Measurements from ENCODE around the gene CRHR2. TPM values are rescaled to one million over a fixed set of nuclear protein-coding genes. Genes with fewer than 3 reads are reported as not detected.
A peak's percentile ranks its signal among the peaks of the same experiment; 100 is the strongest.

The CRHR2 gene
- total RNA-seq (2021) (0.09 to 0.25 TPM (median 0.22 TPM) in 3 replicates), Bru-seq, nascent RNA (percentile 7 among the genes with signal in this experiment)
- long read RNA-seq, experiment 1, partial matches to known transcripts: 0 of 1 reads
- long read RNA-seq, experiment 1, other reads (novel, unspliced or antisense): 1 of 1 reads
- long read RNA-seq, experiment 2: 0 reads
- long read RNA-seq, experiment 3: 0 reads

DNA sequence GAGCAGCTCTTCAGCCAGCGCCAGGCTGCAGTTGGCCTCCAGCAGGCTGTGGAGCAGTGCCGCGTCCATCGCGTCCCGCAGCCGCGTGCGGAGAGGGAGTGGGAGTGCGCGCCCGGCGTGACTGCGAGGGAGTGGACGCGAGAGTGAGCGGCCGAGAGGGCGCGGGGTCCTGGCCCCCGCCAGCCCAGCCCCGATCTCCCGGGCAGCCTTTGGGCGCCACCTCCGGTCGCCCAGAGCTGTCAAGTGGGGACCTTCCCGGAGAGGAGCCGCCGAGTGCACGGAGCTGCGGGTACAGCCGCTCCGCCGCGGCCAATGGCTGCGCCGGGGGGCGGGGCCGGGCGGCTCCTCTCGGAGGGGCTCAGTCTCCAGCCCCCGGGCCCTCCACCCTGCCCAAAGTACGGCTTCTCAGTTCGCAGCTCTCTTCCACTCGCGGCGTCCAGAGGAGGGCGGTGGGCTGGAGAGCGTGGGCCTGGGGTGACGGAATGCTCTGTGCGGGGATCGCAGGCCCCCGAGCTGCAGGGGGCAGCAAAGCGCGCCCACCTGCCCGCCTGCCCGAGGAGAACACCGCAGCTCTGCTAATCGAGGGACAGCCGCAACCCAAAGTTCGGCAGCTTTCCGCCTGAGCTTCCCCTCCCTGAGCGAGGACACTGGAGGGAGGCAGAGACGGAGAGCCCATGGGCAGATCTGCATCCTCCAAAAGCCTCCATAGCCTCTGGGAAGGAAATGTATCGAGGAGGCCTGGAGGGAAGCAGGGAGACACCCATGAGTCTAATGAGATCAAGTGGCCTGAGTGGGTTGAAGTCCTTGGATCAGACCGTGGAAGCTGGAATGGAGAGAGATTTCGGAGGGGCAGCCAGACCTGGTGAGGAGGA is at the start of gene CRHR2:
CRHR2 (minus strand) TSS at position 245 of the 872 bp plus-strand sequence; CDS start at position 69, 176 bp downstream.
- H3K4me1 Mint-ChIP-seq: peaks cover 46% of the 10 kb centered on the region
- POLR2A ChIA-PET: interaction anchor here (0.6 to 1.4 kb wide), 5 partner anchors 12 to 378 kb away, joined by 3 to 5 read pairs (median 3); no protein-coding TSS in a partner anchor
- no peaks in the 10 kb centered on the region for H3K9me3 Mint-ChIP-seq
- H3K27ac Mint-ChIP-seq: no peak within 1 kb of the TSS
- peaks cover 70% of the 10 kb centered on the region for H3K27me3 Mint-ChIP-seq (ENCODE audit: low read depth)
- no peaks in the 10 kb centered on the region for H3K36me3 Mint-ChIP-seq
- DNase-seq (ENCODE audit: low spot score) (peak; percentile 63), ATAC-seq (peak; percentile 74)
- TF ChIP-seq, protein P1, sequence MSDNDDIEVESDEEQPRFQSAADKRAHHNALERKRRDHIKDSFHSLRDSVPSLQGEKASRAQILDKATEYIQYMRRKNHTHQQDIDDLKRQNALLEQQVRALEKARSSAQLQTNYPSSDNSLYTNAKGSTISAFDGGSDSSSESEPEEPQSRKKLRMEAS (CRISPR knock-in tag; IDR thresholded peaks at IDR 0.05): peak; percentile 86; the same call in 1 of the 2 replicates
- TF ChIP-seq, protein P2, sequence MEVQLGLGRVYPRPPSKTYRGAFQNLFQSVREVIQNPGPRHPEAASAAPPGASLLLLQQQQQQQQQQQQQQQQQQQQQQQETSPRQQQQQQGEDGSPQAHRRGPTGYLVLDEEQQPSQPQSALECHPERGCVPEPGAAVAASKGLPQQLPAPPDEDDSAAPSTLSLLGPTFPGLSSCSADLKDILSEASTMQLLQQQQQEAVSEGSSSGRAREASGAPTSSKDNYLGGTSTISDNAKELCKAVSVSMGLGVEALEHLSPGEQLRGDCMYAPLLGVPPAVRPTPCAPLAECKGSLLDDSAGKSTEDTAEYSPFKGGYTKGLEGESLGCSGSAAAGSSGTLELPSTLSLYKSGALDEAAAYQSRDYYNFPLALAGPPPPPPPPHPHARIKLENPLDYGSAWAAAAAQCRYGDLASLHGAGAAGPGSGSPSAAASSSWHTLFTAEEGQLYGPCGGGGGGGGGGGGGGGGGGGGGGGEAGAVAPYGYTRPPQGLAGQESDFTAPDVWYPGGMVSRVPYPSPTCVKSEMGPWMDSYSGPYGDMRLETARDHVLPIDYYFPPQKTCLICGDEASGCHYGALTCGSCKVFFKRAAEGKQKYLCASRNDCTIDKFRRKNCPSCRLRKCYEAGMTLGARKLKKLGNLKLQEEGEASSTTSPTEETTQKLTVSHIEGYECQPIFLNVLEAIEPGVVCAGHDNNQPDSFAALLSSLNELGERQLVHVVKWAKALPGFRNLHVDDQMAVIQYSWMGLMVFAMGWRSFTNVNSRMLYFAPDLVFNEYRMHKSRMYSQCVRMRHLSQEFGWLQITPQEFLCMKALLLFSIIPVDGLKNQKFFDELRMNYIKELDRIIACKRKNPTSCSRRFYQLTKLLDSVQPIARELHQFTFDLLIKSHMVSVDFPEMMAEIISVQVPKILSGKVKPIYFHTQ (CRISPR knock-in tag; IDR thresholded peaks at IDR 0.05): no peak
- TF ChIP-seq ZNF317 (CRISPR knock-in tag; IDR thresholded peaks at IDR 0.05; ENCODE audit: borderline replicate concordance, low read depth) (0 out of 2 replicates have a peak, but pooled peaks have one; percentile 39), RELA (CRISPR knock-in tag; IDR thresholded peaks at IDR 0.05; ENCODE audit: borderline replicate concordance) (0 out of 2 replicates have a peak, but pooled peaks have one; percentile 12), NR3C1 (CRISPR knock-in tag; conservative IDR thresholded peaks at IDR 0.05; ENCODE audit: low read depth) (no peak)
- TF ChIP-seq, protein P3, sequence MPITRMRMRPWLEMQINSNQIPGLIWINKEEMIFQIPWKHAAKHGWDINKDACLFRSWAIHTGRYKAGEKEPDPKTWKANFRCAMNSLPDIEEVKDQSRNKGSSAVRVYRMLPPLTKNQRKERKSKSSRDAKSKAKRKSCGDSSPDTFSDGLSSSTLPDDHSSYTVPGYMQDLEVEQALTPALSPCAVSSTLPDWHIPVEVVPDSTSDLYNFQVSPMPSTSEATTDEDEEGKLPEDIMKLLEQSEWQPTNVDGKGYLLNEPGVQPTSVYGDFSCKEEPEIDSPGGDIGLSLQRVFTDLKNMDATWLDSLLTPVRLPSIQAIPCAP (CRISPR knock-in tag; IDR thresholded peaks at IDR 0.05): 0 out of 2 replicates have a peak, but pooled peaks have one; percentile 43
- TF ChIP-seq, protein P4, sequence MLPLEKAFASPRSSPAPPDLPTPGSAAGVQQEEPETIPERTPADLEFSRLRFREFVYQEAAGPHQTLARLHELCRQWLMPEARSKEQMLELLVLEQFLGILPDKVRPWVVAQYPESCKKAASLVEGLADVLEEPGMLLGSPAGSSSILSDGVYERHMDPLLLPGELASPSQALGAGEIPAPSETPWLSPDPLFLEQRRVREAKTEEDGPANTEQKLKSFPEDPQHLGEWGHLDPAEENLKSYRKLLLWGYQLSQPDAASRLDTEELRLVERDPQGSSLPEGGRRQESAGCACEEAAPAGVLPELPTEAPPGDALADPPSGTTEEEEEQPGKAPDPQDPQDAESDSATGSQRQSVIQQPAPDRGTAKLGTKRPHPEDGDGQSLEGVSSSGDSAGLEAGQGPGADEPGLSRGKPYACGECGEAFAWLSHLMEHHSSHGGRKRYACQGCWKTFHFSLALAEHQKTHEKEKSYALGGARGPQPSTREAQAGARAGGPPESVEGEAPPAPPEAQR (CRISPR knock-in tag; IDR thresholded peaks at IDR 0.05): no peak
- TF ChIP-seq, protein P5, sequence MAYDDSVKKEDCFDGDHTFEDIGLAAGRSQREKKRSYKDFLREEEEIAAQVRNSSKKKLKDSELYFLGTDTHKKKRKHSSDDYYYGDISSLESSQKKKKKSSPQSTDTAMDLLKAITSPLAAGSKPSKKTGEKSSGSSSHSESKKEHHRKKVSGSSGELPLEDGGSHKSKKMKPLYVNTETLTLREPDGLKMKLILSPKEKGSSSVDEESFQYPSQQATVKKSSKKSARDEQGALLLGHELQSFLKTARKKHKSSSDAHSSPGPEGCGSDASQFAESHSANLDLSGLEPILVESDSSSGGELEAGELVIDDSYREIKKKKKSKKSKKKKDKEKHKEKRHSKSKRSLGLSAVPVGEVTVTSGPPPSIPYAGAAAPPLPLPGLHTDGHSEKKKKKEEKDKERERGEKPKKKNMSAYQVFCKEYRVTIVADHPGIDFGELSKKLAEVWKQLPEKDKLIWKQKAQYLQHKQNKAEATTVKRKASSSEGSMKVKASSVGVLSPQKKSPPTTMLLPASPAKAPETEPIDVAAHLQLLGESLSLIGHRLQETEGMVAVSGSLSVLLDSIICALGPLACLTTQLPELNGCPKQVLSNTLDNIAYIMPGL (CRISPR knock-in tag; IDR thresholded peaks at IDR 0.05): peak; percentile 87; the same call in 1 of the 2 replicates
- TF ChIP-seq, protein P6, sequence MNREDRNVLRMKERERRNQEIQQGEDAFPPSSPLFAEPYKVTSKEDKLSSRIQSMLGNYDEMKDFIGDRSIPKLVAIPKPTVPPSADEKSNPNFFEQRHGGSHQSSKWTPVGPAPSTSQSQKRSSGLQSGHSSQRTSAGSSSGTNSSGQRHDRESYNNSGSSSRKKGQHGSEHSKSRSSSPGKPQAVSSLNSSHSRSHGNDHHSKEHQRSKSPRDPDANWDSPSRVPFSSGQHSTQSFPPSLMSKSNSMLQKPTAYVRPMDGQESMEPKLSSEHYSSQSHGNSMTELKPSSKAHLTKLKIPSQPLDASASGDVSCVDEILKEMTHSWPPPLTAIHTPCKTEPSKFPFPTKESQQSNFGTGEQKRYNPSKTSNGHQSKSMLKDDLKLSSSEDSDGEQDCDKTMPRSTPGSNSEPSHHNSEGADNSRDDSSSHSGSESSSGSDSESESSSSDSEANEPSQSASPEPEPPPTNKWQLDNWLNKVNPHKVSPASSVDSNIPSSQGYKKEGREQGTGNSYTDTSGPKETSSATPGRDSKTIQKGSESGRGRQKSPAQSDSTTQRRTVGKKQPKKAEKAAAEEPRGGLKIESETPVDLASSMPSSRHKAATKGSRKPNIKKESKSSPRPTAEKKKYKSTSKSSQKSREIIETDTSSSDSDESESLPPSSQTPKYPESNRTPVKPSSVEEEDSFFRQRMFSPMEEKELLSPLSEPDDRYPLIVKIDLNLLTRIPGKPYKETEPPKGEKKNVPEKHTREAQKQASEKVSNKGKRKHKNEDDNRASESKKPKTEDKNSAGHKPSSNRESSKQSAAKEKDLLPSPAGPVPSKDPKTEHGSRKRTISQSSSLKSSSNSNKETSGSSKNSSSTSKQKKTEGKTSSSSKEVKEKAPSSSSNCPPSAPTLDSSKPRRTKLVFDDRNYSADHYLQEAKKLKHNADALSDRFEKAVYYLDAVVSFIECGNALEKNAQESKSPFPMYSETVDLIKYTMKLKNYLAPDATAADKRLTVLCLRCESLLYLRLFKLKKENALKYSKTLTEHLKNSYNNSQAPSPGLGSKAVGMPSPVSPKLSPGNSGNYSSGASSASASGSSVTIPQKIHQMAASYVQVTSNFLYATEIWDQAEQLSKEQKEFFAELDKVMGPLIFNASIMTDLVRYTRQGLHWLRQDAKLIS (CRISPR knock-in tag; IDR thresholded peaks at IDR 0.05; ENCODE audit: borderline replicate concordance): no peak
- TF ChIP-seq, protein P7, sequence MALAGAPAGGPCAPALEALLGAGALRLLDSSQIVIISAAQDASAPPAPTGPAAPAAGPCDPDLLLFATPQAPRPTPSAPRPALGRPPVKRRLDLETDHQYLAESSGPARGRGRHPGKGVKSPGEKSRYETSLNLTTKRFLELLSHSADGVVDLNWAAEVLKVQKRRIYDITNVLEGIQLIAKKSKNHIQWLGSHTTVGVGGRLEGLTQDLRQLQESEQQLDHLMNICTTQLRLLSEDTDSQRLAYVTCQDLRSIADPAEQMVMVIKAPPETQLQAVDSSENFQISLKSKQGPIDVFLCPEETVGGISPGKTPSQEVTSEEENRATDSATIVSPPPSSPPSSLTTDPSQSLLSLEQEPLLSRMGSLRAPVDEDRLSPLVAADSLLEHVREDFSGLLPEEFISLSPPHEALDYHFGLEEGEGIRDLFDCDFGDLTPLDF (CRISPR knock-in tag; IDR thresholded peaks at IDR 0.05): no peak
- TF ChIP-seq, protein P8, sequence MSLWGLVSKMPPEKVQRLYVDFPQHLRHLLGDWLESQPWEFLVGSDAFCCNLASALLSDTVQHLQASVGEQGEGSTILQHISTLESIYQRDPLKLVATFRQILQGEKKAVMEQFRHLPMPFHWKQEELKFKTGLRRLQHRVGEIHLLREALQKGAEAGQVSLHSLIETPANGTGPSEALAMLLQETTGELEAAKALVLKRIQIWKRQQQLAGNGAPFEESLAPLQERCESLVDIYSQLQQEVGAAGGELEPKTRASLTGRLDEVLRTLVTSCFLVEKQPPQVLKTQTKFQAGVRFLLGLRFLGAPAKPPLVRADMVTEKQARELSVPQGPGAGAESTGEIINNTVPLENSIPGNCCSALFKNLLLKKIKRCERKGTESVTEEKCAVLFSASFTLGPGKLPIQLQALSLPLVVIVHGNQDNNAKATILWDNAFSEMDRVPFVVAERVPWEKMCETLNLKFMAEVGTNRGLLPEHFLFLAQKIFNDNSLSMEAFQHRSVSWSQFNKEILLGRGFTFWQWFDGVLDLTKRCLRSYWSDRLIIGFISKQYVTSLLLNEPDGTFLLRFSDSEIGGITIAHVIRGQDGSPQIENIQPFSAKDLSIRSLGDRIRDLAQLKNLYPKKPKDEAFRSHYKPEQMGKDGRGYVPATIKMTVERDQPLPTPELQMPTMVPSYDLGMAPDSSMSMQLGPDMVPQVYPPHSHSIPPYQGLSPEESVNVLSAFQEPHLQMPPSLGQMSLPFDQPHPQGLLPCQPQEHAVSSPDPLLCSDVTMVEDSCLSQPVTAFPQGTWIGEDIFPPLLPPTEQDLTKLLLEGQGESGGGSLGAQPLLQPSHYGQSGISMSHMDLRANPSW (CRISPR knock-in tag; conservative IDR thresholded peaks at IDR 0.05; ENCODE audit: low read depth): 0 out of 2 replicates have a peak, but pooled peaks have one; percentile 36
- CTCF ChIA-PET: interaction anchor here (0.5 to 4.2 kb wide), 38 partner anchors 11 to 1318 kb away, joined by 3 to 57 read pairs (median 4); no protein-coding TSS in a partner anchor
- peak within 1 kb of the TSS; percentile 79 for H3K4me3 Mint-ChIP-seq
